ENCODE results near the gene EFCC1. TPM values are rescaled to one million over a fixed set of nuclear protein-coding genes. Genes with fewer than 3 reads are reported as not detected.

The EFCC1 gene
- total and polyA plus RNA-seq, 2 of the 13 experiments (the other 11 are each of a cell fraction or from before 2014, with no cell fraction given): not detected

DNA sequence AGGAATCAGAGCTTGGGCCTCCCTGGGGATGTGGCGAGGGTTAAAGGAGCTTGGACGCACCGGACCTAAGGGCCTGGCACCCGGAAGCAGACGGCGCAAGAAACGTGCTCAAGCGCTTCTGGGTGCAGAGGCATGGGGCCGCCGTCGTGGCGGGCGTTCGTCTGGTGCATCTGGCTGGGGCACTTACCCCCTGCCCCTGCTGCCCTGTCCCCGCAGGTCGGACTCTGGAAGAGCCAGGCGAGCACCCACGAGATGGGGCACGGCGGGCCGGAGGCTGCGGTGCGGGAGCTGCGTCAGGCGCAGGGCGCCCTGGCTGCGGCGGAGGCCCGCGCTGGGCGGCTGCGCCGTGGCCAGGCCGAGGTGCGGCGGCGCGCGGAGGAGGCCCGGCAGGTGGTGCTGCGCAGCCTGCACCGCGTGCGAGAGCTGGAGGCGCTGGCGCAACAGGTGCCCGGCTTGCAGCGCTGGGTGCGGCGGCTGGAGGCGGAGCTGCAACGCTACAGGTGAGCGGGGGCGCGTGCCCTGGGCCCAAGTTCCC, 2.5 kb downstream of the EFCC1 start (continued):
- TF ChIP-seq, protein P1, sequence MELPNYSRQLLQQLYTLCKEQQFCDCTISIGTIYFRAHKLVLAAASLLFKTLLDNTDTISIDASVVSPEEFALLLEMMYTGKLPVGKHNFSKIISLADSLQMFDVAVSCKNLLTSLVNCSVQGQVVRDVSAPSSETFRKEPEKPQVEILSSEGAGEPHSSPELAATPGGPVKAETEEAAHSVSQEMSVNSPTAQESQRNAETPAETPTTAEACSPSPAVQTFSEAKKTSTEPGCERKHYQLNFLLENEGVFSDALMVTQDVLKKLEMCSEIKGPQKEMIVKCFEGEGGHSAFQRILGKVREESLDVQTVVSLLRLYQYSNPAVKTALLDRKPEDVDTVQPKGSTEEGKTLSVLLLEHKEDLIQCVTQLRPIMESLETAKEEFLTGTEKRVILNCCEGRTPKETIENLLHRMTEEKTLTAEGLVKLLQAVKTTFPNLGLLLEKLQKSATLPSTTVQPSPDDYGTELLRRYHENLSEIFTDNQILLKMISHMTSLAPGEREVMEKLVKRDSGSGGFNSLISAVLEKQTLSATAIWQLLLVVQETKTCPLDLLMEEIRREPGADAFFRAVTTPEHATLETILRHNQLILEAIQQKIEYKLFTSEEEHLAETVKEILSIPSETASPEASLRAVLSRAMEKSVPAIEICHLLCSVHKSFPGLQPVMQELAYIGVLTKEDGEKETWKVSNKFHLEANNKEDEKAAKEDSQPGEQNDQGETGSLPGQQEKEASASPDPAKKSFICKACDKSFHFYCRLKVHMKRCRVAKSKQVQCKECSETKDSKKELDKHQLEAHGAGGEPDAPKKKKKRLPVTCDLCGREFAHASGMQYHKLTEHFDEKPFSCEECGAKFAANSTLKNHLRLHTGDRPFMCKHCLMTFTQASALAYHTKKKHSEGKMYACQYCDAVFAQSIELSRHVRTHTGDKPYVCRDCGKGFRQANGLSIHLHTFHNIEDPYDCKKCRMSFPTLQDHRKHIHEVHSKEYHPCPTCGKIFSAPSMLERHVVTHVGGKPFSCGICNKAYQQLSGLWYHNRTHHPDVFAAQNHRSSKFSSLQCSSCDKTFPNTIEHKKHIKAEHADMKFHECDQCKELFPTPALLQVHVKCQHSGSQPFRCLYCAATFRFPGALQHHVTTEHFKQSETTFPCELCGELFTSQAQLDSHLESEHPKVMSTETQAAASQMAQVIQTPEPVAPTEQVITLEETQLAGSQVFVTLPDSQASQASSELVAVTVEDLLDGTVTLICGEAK (IDR thresholded peaks at IDR 0.05): no peak
- TF ChIP-seq, protein P1 (CRISPR knock-in tag; IDR thresholded peaks at IDR 0.05): no peak
- TF ChIP-seq NFIB (CRISPR knock-in tag; IDR thresholded peaks at IDR 0.05; ENCODE audit: borderline replicate concordance) (no peak), ZFY (CRISPR knock-in tag; IDR thresholded peaks at IDR 0.05) (peak; percentile 80), MBD4 (IDR thresholded peaks at IDR 0.05; ENCODE audit: borderline replicate concordance, low read length) (no peak), NONO (IDR thresholded peaks at IDR 0.05) (no peak), NONO (CRISPR knock-in tag; conservative IDR thresholded peaks at IDR 0.05) (no peak)
- TF ChIP-seq, protein P2, sequence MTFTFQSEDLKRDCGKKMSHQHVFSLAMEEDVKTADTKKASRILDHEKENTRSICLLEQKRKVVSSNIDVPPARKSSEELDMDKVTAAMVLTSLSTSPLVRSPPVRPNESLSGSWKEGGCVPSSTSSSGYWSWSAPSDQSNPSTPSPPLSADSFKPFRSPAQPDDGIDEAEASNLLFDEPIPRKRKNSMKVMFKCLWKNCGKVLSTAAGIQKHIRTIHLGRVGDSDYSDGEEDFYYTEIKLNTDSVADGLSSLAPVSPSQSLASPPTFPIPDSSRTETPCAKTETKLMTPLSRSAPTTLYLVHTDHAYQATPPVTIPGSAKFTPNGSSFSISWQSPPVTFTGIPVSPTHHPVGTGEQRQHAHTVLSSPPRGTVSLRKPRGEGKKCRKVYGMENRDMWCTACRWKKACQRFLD (CRISPR knock-in tag; IDR thresholded peaks at IDR 0.05; ENCODE audit: borderline replicate concordance): no peak
- TF ChIP-seq, protein P3, sequence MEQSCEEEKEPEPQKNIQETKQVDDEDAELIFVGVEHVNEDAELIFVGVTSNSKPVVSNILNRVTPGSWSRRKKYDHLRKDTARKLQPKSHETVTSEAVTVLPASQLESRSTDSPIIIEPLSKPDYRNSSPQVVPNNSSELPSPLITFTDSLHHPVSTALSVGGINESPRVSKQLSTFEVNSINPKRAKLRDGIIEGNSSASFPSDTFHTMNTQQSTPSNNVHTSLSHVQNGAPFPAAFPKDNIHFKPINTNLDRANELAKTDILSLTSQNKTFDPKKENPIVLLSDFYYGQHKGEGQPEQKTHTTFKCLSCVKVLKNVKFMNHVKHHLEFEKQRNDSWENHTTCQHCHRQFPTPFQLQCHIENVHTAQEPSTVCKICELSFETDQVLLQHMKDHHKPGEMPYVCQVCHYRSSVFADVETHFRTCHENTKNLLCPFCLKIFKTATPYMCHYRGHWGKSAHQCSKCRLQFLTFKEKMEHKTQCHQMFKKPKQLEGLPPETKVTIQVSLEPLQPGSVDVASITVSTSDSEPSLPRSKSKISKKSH (CRISPR knock-in tag; IDR thresholded peaks at IDR 0.05; ENCODE audit: borderline replicate concordance): no peak
- TF ChIP-seq, protein P4, sequence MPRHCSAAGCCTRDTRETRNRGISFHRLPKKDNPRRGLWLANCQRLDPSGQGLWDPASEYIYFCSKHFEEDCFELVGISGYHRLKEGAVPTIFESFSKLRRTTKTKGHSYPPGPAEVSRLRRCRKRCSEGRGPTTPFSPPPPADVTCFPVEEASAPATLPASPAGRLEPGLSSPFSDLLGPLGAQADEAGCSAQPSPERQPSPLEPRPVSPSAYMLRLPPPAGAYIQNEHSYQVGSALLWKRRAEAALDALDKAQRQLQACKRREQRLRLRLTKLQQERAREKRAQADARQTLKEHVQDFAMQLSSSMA (CRISPR knock-in tag; IDR thresholded peaks at IDR 0.05): no peak

All from HepG2 (cell line).